ENCODE measurements around the gene CRYBA4.

Gene CRYBA4

DNA sequence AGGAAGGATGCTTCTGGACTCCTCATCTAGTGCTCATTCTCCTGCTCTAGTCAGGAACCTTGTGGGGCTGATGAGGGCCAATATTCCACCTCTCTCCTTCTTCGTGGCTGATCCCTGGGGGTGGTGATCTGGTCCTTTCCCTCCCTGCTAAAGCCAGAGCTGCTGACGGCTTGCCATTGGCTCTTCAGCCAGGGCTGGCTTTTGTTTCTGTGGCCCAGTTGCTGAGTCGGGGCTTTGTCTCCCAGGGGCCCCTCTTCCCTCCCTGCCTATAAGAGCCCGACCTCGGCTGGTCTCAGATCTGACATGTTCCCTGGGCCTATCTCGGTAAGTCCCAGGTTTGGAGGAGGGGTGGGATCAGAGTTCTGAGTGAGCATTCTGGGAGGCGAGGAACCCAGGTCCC, at the start of gene CRYBA4:
Gene CRYBA4 (plus strand): TSS at position 301 of the 400 bp plus-strand sequence. CDS start 634 bp downstream, outside the sequence.
- no peak for DNase-seq (ENCODE audit: low read depth, low spot score)

DNA sequence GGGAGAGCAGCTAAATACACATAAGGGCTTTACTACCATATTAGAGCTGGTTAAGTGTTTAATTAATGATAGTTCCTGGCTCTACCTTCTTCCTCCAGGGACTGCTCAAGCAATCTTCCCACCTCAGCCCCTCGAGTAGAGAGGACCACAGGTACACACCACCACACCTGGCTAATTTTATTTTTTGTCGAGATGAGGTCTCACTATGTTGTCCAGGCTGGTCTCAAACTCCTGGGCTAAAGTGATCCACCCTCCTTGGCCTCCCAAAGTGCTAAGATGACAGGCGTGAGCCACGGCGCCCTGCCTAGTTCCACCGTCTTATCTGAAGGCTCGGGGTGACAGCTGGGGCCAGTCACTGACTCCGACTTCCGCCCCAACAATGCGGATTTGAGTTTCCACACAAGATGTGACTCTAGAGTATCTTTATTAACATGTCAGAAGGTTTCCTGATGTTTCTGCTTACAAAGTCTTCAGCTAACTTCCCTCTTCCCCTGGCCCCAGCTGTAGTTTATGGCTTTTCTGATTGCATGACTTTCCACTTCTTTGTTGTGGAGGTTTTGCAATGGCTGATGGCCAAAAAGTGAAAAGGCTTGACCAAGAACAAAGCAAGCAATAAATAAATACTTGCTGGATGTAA, 48.6 kb upstream of the CRYBA4 start:
- DNase-seq (ENCODE audit: low read depth, low spot score): no peak

DNA sequence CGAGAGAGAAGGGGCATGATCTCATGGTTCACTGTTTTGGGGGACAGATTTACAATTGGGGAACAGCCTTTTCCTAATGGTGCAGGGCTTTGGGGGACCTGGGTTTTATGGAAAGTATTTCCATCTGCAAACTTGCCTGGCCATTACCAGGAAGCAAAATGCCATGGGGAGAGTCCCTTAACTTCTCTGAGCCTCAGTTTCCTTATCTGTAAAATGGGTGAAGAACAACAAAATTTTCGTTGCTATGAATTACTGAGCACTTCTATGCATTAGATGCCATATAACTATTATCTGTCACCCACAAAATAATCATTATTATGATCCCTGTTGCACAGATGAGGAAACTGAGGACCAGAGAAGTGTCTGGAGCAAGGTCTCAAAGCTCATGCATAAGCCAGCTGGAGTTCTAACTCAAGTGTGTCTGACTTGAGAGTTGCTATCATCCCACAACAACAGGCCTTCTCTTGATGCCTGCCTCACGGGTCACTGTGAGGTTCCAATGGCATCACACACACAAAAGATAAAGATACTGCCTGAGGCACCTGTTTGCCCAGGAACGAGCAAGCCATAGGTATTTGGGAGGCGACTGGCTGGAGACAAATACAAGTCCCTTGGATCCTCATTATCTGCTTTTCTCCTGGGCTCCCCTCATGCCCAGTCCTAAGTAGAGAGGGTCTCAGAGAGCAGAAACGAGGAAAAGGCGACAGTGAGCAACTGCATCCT, 47.6 kb upstream of the CRYBA4 start:
- no peak for DNase-seq (ENCODE audit: low read depth, low spot score)

DNA sequence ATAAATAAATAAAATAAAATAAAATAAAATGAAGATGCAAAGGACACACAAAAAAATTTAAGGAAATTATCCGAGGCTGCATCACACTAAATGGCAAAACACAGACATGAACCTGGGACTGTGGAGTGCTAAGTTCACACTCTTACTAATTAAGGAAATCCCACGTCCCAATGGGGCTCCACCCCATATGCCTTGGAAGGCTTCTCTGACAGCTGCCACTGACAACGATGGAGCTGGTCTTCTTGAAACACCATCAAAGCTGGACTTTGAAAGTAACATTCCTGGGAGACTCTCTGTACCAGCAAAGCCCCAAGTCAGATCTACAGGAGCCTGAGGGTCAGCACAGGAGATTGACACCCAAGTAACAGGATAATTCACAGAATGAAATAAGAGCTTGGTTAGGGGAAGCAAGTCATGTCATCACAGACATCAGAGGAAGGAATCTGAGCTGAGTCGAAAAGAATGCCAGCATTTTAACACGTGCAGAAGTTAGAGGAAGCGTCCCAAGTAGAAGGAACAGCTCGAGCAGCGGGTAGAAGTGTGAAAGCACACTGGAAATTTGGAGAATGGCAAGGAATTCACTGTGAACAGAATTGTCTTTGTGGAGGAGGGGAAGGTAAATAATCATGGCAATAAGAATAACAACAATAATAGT, 45.6 kb upstream of the CRYBA4 start:
- DNase-seq (ENCODE audit: low read depth, low spot score): no peak

DNA sequence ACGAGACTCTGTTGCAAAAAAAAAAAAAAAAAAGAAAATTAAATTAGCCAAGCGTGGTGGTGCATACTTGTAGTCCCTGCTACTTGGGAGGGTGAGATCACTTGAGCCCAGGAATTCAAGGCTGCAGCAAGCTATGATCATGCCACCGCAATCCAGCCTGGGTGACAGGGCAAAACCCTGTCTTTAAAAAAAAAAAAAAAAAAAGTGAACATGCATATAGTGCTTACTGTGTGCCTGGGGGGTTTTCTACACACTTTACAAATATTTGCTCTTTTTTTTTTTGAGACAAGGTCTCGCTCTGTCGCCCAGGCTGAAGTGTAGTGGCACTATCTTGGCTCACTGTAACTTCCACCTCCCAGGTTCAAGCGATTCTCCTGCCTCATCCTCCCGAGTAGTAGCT, 44.7 kb upstream of the CRYBA4 start:
- DNase-seq (ENCODE audit: low read depth, low spot score): no peak

DNA sequence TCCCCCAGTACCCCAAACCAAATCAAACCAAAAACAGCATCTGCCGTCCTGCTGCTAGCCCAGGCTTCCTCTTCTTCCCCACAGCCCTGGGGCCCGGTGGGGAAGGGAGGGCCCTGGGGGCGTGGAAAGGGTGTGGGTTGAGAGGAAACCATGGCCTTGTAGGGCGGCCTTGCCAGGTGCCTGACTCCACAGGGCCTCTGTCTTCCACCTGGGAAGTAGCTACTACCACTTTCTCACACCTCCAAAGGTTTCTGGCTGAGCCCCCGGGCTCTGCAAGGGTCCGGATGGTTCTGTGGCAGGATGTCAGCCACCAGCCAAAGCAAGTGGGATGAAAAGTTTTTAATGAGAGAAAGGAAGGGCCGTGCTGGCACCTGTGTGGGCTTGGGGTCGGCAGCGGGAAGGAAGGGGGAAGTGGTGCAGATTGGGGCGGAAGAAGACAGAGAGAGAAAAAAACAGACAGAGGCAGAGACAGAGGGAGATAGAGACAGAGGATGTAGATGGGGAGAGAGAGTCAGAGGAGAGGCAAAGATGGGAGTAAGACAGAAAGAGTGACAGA, 42.4 kb upstream of the CRYBA4 start:
- no peak for DNase-seq (ENCODE audit: low read depth, low spot score)

DNA sequence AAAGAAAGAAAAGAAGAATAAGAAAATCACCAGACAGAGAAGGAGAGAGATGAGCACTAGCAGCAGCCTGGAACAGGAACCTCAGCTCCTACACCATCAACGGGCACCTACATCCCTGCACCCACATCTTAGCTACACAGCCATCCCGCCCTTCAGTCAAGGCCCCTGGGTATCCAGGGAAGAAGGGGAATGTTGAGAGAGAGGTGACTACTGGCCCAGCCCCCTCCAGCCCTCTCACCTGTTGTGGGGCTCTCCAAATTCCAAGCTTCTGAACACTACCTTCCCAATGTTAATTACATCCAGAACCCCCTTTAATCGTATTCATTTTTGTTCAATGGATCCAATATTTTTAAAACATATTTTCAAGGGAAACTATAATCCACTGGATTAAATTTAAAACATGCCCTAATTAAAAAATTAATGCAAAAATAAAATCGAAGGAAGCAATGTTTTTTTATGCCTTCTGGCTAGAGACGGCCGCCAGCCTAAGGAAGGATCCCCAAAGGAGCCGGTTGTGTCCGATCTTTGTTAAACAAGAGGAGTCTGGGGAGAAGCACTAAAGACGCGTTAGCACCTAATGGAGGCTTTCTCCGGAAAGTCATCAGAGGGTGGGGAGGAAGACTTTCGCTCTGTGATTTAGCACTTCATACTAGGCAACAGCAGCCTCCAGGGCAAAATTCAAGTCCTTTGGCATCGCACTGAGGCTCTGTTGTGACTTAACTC, 41.4 kb upstream of the CRYBA4 start:
- no peak for DNase-seq (ENCODE audit: low read depth, low spot score)

DNA sequence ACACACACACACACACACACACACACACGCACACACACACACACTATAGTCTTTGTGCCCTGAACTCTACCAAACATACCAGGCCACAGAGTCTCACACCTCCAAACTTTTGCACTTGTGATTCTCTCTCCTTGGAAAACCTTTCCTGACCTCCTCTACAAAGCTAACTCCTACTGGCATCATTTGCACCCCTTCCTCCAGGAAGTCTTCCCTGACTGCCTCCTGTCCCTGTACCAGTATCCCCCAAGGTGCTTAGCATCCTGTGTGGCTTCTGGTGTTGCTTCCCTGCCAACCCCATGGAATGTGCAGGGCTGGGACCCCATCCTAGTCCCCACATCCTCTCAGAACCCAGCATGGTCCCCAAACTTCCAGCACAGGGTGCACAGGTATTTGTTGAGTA, 40.7 kb upstream of the CRYBA4 start:
- no peak for DNase-seq (ENCODE audit: low read depth, low spot score)

DNA sequence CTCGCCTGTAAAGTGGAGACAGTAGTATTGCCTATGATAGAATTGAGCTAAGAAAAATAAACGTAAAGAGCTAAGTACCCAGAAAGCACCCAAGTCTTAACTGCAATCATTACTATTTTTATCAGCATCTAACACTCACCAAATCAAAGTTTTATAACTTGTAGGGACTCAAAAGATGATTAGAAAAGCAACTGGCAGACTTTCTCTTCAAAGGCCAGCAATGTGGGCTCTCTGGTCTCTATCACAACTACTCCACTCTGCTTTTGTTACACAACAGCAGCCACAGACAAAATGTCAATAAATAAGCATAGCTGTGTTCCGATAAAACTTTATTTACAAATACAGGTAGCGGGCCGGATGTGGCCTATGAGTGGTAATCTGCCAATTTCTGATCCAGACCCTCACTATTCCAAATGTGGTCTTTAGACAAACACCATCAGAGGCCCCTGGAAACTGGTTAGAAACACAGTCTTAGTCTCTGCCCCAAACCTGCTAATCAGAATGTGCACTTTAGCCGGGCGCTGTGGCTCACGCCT, 40.1 kb upstream of the CRYBA4 start:
- no peak for DNase-seq (ENCODE audit: low read depth, low spot score)

DNA sequence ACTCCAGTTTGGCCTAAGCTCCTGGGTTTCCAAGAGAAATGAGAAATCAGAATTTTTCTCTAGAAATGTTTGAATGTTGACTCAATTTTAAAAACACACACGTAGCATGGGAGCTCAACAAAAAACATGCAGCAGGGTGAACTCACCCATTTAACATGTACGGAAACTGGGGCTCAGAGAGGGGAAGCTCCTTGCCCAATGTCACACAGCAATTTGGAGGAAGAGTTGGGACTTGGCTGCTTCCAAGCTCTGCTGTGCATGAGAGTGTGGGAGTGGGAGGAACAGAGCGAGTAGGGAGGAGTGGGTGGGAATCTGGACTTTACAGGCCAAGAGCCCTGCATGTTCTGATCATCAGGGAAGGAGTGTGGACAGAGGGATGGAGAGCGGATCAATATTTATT, 37.8 kb upstream of the CRYBA4 start:
- no peak for DNase-seq (ENCODE audit: low read depth, low spot score)

DNA sequence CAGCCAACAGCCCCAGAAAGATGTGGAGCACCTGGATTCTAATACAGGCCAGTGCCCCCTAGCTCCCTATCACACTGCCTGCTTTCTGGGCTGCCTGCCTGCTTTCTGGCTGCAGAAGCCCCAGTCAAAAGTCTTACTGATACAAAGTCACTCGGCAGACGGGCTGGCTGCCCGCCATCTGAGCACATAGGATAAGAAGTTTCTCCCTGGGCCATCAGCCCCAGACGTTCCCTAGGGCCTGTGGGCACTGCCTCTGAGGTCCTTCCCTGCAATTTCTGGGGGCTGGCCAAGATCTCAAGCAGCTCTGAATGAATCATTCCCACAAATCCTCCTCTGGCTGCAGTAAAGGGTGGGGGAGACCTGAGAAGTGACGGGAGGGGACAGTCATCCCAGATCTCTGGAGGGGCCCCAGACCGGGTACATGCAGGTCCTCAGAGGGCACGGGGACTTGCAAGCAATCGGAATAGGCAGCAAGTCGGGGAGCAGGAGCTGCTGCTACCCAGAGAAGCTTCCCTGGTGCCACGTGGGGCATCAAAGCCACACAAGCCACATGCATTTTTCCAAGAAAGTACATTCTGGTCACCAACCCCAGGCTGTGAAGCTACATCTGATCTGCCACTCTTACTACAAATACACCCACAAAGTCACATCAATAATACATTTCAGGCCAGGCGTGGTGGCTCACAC, 36.5 kb upstream of the CRYBA4 start:
- no peak for DNase-seq (ENCODE audit: low read depth, low spot score)

DNA sequence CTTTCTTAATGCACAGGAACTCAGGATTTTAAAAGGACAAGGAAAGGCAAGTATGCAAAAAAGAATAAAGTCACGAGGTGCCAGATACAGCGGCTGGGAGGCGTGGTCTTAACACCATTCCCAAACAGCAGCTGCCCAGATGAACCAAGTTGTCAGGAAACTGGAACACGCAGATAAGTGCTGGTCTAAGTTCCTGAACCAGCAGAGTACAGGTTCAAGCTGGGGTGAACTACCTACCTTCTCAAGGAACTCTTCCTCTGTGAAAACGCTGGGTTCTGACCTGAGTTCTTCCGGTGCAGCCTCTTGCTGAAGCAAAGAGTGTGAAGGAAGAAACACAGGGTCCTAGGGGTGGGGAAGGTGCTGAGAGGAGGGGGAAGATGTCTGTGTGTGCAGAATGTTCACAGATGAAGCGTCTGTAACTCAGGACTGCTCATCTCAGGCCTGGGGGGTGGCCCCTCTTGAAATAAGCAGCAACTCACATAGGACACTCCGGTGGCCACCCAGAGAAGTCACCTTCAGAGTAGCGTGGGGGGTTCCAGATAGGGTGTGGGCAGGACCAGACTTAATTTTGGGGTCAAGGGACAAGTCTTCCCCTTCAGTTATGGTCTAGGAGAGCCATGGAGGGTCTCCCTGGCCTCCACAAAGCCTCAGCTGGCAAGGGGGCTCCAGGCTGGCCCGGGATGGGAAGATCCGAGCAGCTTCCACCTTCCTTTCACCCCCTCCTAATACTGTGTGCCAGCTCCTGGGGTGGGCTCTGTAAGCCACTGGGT, 35.0 kb upstream of the CRYBA4 start:
- DNase-seq (ENCODE audit: low read depth, low spot score): no peak

DNA sequence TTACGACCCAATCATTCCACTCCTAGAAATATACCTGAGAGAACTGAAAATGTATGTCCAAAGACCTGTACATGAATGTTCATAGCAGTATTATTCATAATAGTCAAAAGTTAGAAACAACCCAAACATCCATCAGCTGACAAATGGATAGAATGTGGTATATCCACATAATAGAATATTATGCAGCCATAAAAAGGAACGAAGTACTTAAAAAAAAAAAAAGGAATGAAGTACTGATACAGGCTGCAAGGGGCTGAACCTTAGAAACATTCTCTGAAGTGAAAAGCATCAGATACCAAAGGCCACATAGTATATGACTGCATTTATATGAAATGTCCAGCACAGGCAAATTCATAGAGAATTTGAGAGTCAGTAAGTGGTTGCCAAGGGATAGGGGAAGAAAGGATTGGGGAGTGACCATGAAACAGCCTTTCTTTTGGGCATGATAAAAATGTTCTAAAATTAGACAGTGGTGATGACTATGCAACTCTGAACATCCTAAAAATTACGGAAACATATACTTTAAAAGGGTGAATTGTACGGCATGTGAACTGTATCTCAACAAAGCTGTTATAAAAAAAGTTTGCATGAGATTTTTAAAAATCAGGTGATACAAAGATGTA, 33.7 kb upstream of the CRYBA4 start:
- DNase-seq (ENCODE audit: low read depth, low spot score): no peak

DNA sequence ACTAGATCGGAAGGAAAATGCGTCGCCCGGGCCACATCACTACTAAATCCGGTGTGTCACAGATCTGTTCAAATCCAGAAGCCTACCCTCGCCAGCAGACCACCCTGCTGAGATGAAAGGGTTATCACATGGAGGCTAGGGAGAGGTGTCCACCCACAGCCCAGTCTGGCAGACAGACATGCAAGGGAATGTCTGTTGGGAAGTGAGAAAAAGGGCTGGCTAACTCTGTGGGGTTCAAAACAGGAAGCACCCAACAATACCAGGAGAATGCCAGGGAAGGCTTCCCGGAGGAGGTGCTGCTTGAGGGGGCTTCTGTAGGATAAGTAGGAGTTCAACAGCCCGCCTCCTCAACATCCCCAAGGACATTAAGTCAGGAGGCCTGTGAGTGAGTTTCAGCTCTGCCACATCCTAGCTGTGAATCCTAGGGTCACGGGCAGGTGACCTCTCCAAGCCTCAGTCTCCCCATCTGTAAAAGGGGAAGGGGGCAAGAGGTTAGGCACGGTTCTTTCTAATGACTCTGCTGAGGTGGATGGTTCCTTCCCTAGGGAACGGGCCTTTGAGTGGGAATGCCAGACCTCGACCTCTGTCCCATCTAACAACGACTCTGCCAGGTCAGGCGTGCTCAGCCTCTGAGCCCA, 32.9 kb upstream of the CRYBA4 start:
- DNase-seq (ENCODE audit: low read depth, low spot score): no peak

DNA sequence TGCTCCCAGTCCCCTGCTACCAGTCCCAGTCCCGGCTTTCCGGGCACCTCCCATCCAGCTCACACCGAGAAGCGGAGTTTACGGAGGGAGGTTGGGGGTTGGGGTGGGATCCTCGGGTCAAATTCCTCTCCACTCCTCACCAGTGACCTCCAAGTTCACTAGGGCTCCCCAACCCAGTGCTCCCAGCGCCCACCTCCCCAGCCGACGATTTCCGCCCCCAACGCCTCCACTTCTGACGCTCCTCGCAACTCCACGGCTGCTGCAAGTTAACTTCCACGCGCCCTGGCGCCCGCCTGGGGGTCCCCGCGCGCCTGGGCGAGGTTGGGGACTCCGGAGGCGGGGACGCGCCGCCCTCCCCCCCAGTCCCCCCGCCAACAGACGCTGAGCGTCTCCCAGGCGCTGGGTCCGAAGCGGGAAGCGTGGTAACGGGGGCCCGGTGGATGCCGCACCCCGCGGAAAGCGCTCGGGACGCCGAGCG, 32.4 kb upstream of the CRYBA4 start:
- no peak for DNase-seq (ENCODE audit: low read depth, low spot score)

DNA sequence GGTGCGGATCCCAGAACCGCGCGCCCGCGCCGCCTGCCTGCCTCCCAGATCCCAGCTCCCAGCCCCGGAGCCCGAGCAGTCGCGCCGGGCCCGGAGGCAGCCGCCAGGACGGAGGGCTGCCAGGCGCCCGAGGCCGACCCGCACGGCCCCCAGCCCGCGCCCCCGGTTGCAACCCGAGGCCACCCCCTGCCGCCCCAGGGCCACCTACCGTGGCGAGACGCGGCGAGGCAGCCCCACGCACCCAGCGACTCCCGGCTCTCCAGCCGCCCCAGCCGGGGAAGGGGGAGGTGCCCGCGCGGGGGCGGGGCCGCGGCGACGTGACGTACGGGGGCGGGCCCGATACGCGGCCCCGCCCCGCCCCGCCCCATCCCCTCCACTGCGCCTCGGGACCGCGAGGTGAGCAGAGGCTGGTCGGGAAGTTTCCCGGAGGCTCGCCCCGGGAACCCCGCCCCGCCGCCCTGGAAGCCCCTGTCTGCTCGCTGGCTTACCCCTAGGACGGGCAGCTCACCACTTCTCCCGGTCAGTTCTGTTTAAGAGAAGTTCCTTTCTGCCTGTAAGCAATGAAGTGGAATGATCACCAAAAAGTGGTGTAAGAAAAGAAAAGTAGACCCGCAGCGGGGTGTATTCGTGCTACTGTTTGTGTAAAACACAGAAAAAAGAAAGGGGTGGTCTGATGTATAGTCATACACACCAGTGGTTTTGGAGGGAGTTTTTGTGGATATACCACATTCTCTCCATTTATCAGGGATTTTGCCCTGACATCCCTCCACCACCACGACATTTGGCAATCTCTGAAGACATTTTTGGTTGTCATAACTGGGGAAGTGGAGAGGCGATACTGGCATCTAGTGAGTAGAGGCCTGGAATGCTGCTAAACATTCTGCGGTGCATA, 31.7 kb upstream of the CRYBA4 start, which contains the start of gene TPST2:
Gene TPST2 (minus strand): TSS at position 288 of the 892 bp plus-strand sequence. CDS start 48,502 bp downstream, outside the sequence.
- DNase-seq (ENCODE audit: low read depth, low spot score): peak; percentile 29

DNA sequence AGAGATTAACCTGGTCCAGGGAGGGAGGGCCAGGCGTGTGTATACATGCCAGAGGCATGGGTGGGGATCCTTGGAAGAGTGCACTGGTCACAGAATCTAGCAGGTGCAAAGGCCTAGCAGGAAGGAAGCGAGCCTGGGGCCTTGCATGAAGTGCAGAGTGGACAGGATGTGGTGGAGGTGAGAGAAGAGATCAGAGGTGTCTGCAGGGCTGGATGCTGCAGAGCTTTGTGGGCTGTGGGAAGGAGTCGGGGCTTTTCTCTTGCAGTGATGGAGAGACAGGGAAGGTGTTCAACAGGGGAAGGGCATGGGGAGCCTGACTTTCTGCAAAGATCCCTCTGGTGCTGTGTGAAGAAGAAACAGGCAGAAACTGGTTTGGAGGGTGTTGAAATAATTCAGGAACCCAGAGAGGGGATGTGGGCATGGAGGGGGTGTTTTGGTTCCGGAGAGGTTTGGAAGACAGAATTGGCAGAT, 29.3 kb upstream of the CRYBA4 start:
- no peak for DNase-seq (ENCODE audit: low read depth, low spot score)

DNA sequence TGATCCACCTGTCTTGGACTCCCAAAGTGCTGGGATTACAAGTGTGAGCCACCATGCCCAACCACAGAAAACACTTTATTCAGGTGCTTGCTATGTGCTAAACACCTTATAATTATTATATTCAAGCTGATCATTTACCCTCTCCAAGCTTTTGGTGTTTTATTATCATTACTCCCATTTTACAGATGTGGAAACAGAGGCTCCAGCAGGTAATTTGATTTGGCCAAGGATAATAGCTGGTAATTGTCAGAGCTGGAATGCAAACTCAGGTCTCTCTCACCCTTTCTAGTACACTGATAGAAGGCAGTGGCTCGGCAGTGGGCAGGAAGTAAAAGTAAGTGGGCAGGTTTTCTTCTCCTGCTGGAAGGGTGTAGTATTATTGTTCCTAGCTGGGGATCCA, 28.0 kb upstream of the CRYBA4 start:
- DNase-seq (ENCODE audit: low read depth, low spot score): no peak
